ENCODE data around the gene SASH1. TPM values are rescaled to one million over a fixed set of nuclear protein-coding genes. Genes with fewer than 3 reads are reported as not detected.

SASH1 gene
- total and polyA plus RNA-seq, 2 of the 8 experiments (the other 6 are each of a cell fraction or from before 2014, with no cell fraction given), result 6.0 to 20.2 TPM

GRCh38 chr6:148497257-148497656 is 154.6 kb downstream of the SASH1 start:
- Histone ChIP-seq H3K23me2 (ENCODE audit: low read depth, low read length) (no peaks in the 10 kb centered on the region), H3K27me3 (replicated peaks in 1 of 4; ENCODE audit: control insufficient read depth in 3 of 4, extremely low read depth in 1 of 4, insufficient read depth in 3 of 4, low read length in 3 of 4) (no peaks in the 10 kb centered on the region), H4K20me1 (replicated peaks in 1 of 2; ENCODE audit: control insufficient read depth in 1 of 2, insufficient read depth in 2 of 2, low read length in 2 of 2) (peaks cover 0 to 2% of the 10 kb centered on the region in 2 experiments), H4K8ac (ENCODE audit: extremely low read depth, insufficient read depth, low read length) (no peak overlapping the region), H3K79me1 (ENCODE audit: low read depth, low read length) (no peaks in the 10 kb centered on the region), H3K4ac (replicated peaks; ENCODE audit: insufficient read length, low read depth, low read length) (no peak overlapping the region), H3K9me3 (ENCODE audit: insufficient read depth in 2 of 2, low read depth in 1 of 2, low read length in 1 of 2) (no peaks in the 10 kb centered on the region), H3K14ac (ENCODE audit: insufficient read length) (no peak overlapping the region), H3K4me2 (ENCODE audit: insufficient read depth in 1 of 2, low read depth in 2 of 2, low read length in 2 of 2) (no peak overlapping the region), H2BK12ac (ENCODE audit: low read depth, low read length) (no peak overlapping the region), H3K23ac (ENCODE audit: insufficient read length) (no peak overlapping the region), H2BK15ac (ENCODE audit: low read length) (no peak overlapping the region), H3K9ac (replicated peaks in 1 of 4; ENCODE audit: extremely low read depth in 1 of 4, low read depth in 3 of 4, low read length in 3 of 4) (no peak overlapping the region), H3K56ac (replicated peaks; ENCODE audit: insufficient read length, low read depth, low read length) (no peak overlapping the region), H3K4me1 (replicated peaks in 1 of 4; ENCODE audit: control insufficient read depth in 3 of 4, insufficient read depth in 4 of 4, low read length in 3 of 4) (no peaks in the 10 kb centered on the region), H2BK5ac (ENCODE audit: low read depth, low read length) (no peak overlapping the region), H2AK5ac (ENCODE audit: low read depth, low read length) (no peak overlapping the region), H4K91ac (replicated peaks; ENCODE audit: insufficient read length, low read length) (no peak overlapping the region), H3K27ac (ENCODE audit: low read depth, low read length) (no peak overlapping the region), H3K18ac (ENCODE audit: extremely low read depth, low read length) (no peak overlapping the region), H4K5ac (ENCODE audit: insufficient read length, low read depth, low read length) (no peak overlapping the region), H3K36me3 (ENCODE audit: control insufficient read depth in 2 of 4, insufficient read depth in 4 of 4, low read length in 3 of 4) (no peaks in the 10 kb centered on the region; a peak in 2 of 8 replicates), H2AFZ (ENCODE audit: low read length) (no peak overlapping the region), H3K79me2 (ENCODE audit: control insufficient read depth in 1 of 2, insufficient read depth in 2 of 2, low read length in 2 of 2) (peaks cover 0 to 3% of the 10 kb centered on the region in 2 experiments; a peak in 1 of 4 replicates), H2BK20ac (ENCODE audit: low read length) (no peak overlapping the region), H3K4me3 (ENCODE audit: extremely low read depth in 1 of 4, insufficient read depth in 2 of 4, low read depth in 3 of 4, low read length in 4 of 4) (no peak overlapping the region), H2BK120ac (replicated peaks; ENCODE audit: low read depth, low read length) (no peak overlapping the region)
- FAIRE-seq, result no peak
- ChIA-PET CTCF (ENCODE audit: partially characterized antibody) (no interaction called here), POLR2A (ENCODE audit: partially characterized antibody) (interaction anchor here (0.7 kb wide), 1 partner anchor 17 kb away, joined by 3 read pairs; no protein-coding TSS in a partner anchor)
- WGBS, 2 experiments (ENCODE audit: extremely low coverage in 1 of 2, insufficient coverage in 1 of 2, insufficient read length in 1 of 2, insufficient replicate concordance in 2 of 2, low coverage in 1 of 2, low lambda C conversion rate in 2 of 2, missing lambda C conversion rate in 1 of 2), result 91% methylated on average over 2 of the region's 2 CpGs; no CpG with 5 or more reads in 1 of the 2 experiments
- DNase-seq (ENCODE audit: low read depth in 1 of 2, low spot score in 2 of 2), result no peak
- TF ChIP-seq RBBP5 (IDR thresholded peaks at IDR 0.05; ENCODE audit: borderline replicate concordance, low read depth, low read length) (no peak), ASH2L (IDR thresholded peaks at IDR 0.05; ENCODE audit: low read length) (no peak), SUZ12 (IDR thresholded peaks at IDR 0.05; ENCODE audit: low read length) (no peak), GTF2F1 (IDR thresholded peaks at IDR 0.05; ENCODE audit: borderline replicate concordance, low read depth, low read length) (no peak), EP300 (IDR thresholded peaks at IDR 0.05; ENCODE audit: borderline replicate concordance in 1 of 2, low read depth in 2 of 2, low read length in 2 of 2) (no peak), CTBP2 (IDR thresholded peaks at IDR 0.05; ENCODE audit: borderline replicate concordance, insufficient read depth, insufficient read length, low read length) (no peak), KDM1A (IDR thresholded peaks at IDR 0.05; ENCODE audit: borderline replicate concordance, low read length) (no peak), CHD1 (IDR thresholded peaks at IDR 0.05; ENCODE audit: low read depth, low read length) (no peak), HDAC6 (IDR thresholded peaks at IDR 0.05; ENCODE audit: low read depth, low read length) (no peak), TAF1 (IDR thresholded peaks at IDR 0.05; ENCODE audit: low read depth, low read length) (no peak), POLR2AphosphoS5 (IDR thresholded peaks at IDR 0.05; ENCODE audit: low read depth, low read length) (no peak), HDAC2 (IDR thresholded peaks at IDR 0.05; ENCODE audit: borderline replicate concordance in 1 of 2, low read depth in 2 of 2, low read length in 2 of 2) (no peak)

Measured in H1 (cell line).